Heart left ventricle (tissue), 13 donors: ENCODE data around the gene ARHGAP26.

Experiments used
- CTCF ChIP-seq, 12 donors: fragments of 200-600 bp; sonication (generic) in 4 of 12; IDR thresholded peaks; one replicate each; pipeline versions ENCODE4 v1.5.0 to v1.8.0; 2018 to 2022; ENCODE audit warnings: antibody characterized with exemption in 12 of 12, mild to moderate bottlenecking in 5 of 12
- POLR2A ChIP-seq, 2 donors: fragments of 450-650 bp; IDR thresholded peaks; one replicate each; pipeline ENCODE4 v1.6.1; 2017; ENCODE audit warnings: antibody characterized with exemption in 2 of 2, mild to moderate bottlenecking in 2 of 2, moderate library complexity in 2 of 2
- donor health status: ischemic (EF 13 %, LVEDD 7.1; RV severe dilation, severe dysfunction).
- donor health status: DM: no; HTN: yes; CAD: no.
- donor health status: DM: no; HTN: no; CAD: no.
- donor health status: ischemic (EF 25% LVEDD 6.9; RV normal size, moderate dysfunction).
- donor health status: ischemic (EF 25% LVEDD 5.7; RV mildly dilated, moderate dysfunction).
- donor health status: ischemic (EF 35%, LVEDD 5.7; RV mildly dilated, moderate dysfunction).
- donor health status: nonischemic (EF 11% LVEDD 7.7; RV severe dilation, severe dysfunction).
- donor health status: DM: yes; HTN: yes; CAD: no.
- donor health status: PGD.
- donor health status: ischemic (EF 29% LVEDD 5.4; RV normal size, mild dysfunction).
- donor health status: nonischemic (EF 23%, LVEDD 6.1; RV moderate dilation, normal function).

GRCh38 chr5:143077453-143078103 is 307.4 kb downstream of the ARHGAP26 start:
- no peak for TF ChIP-seq CTCF (IDR thresholded peaks at IDR 0.05)
- no peak for TF ChIP-seq POLR2A (IDR thresholded peaks at IDR 0.05)
